T-helper 9 cell (primary cell): ENCODE measurements around the gene RNF181.
"Not testable (repeated sequence)": the region's sequence is repeated elsewhere in the genome, so short reads cannot be mapped to it uniquely, and the experiment has no call there.

Experiments used
- DNase-seq: peaks from one replicate; pipeline ENCODE4 v3.0.0-alpha.2; 2020

Gene RNF181

DNA sequence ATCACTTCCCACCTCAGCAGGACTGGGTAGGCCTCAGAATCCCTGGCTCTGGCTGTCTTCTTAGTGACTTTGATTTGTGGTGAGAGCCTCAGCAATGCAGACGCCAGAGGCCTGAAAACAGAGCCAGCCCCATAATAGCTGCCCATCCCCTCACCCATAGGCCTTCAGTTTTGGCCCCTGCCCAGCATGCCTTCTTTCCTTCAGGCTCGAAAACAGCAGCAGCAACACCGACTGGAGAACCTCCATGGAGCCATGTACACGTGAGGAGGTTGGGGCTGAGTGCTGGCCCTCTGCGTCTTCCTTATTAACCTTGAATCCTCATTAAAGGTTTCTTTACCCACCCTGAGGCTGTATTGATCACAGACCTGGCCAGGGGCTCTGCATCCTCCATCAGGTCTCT, 1.7 kb downstream of the RNF181 start:
- no peak for DNase-seq

DNA sequence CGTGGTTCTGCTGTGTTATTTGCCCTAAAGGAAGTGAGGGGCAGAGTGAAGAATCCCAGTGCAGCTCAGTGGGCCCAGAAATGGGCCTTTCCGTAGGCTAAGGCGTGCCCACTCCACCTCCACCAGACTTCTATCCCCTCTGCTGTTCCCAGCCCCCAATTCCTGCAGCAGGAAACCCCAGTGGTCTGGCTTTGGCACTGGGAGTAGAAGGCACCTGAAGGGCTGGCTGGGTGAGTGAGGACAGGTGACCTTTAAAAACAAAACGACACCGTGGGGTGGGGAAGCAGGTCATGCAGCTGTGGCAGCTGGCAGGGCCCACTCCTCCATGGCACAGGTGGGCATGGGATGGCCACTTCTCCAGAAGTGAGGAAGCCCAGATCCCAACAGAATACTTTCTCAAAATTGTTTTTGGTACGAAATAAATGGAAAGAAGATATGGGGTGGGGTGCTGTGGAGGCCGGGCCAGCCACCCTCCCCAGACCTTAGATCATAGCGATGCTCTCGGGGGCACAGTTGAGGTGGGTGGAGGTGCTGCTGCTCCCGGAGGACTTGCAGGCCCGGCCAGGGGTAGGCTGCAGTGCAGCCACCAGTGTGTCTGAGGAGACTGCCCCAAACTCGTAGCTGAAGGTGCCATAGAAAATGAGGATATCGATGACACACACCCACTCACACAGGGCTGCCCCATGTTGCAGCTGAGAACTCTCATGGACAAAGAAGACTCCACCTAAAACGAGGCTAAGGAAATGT, 3.2 kb downstream of the RNF181 start:
- DNase-seq = no peak

DNA sequence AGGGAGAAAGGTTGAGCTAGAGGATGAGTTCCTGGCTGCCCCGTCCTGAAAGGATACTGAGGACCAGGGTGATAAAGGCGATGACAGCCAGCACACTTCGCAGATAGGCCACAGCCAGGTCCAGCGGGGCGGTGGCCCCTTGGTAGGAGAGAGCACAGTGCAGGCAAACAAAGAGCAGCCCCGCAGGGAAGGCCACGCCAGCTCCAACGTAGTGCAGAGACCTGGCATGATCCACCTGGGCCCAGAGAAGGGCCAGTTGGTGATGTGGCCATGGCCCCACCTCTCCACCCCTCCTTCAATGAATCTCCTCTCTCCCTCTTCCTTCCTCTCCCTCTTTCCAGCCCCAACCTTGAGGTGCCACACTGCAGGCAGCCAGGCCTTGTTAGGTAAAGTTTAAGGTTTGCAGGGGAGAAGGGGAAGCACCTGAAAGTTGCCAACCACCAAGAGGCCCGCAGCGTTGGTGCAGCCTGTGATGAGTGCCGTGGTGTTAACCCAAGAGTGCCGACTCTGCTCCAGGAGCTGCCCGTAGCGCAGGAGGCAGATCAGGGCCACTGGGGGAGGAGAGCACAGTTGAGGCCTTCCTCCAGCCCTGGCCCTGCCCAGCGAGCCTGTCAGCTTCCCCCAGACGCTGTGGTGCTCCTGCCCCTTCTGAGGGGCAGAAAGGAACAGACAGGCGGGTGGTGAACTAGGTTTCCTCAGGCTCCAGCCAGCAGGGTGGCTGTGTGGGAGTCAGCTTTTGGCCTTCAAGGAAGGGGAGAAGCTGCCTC, 4.1 kb downstream of the RNF181 start:
- DNase-seq = no peak

DNA sequence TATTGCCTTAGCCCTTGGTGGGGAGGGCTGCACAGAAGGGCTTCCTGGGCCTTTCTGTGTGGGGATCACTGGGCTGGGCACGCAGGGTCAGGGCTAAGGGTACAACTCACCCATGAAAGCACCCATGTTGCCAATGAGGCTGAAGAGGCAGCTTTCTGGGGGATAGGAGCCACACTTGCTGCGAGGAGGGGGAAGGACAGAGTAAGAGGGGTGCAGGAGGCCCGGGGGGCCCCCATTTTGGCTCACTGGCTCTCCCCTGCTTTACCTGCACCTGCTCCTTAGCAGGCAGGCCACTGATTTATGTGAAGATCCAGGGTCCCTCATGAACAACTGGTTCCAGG, 4.7 kb downstream of the RNF181 start:
- DNase-seq = no peak

DNA sequence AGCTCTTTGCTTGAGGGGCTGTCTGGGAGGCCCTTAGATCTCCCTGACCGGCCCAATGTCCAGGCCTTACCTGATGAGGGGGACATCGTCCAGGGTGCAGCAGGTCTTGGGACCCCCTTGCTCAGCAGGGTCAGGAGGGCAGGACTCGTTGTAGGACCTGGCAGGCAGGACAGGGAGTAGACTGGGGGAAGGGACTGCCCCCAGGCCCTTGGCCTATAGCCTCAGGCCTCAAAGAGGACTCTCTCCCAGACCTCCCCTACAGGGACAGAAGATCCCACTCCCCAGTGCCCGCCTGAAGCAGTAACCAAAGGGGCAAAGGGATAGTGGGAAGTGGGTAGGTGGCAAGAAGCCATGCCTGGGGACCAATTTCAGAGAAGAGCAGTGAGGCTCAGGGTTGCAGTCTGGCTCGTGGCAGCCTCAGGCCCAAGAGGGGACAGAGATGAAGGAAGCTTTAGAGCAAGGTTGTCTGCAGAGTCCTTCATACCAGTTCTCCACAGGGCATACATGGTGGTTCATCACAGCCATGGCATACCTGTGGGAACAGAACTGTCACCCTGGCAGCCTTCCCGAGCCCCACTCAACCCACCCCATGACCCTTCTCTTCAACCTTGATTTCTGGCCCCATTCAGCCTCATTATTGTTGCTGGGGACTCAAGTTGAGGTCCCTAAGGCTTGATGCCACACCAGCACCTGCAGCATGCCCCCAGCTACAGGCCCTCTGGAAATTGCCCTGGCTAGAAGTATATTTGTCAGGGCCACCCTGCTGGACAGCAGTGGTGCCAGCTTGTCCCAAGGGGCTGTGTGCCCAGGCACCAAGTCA, 5.6 kb downstream of the RNF181 start:
- DNase-seq = no peak

DNA sequence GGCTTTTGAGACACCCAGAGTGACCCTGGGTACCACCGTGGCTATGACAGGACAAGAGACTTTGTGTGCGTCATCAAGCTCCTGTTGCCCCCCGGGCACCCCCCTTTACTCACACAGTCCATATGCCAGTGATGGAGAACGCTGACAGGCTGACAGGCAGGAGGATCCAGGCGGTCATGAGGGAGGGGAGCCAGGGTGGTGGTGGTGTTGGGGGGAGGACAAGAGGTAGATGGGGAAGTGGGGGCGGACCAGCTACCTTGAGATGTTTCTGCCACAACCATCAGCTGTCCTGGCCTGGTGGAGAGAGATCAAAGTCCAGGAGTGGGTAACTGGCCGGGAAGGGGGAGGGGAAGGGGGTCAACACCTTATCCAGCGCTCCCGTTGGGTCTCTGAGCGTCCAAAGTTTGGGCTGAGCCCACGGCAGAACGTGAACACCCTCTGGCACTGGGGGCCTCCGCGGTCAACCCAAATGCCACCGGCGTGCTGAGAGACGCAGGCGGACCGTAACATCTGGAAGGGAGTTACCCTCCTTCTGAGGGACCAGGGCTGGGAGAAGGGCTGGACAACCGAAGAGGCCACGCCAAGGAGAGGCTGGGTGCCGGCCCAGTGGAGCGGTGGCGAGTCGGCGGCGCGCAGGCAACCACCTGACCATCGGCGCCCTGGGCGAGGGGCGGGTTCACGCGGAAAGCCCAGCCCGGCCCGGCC, 6.4 kb downstream of the RNF181 start:
- DNase-seq = no peak

DNA sequence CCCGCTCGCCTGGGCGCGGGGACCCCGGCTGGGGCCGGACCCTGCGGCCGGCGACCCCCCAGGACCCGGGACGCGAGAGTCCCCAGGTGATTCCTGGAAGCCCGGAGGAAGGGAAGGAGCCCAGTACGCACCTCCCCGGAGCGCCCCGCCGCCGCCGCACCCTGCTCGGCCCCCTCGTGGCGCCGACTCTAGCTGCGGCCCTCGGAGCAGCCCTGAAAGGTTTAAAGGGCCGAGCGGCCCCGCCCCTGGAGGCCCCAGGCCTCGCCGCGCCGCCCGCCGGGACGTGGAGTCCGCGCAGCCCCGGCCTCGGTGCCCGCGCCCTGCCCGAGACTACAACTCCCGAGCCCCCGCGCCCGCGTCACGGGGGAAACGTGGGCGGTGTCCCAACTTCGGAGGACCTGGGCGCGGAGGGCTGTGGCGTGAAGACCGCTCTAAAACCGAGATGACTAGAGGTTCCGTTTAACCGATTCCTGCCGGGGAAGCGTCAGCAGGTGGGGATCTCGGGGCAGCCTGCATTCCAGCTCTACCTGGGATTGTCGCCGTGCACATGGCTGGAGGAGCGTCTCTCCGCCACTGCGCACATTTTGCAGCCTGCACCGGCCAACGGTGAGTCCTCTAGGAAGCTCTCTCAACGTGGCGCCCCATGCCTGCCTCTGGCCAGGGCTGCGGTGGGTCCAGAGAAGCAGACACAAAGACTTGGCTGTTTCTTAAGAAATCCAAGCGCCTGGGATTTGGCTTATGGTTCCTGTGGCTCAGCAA, 7.1 kb downstream of the RNF181 start, which contains the start of gene TMEM150A:
Gene TMEM150A, minus strand, starts transcription at position 223 of the 759 bp plus-strand sequence. CDS start 750 bp downstream, outside the sequence.
- DNase-seq = peak; percentile 78

DNA sequence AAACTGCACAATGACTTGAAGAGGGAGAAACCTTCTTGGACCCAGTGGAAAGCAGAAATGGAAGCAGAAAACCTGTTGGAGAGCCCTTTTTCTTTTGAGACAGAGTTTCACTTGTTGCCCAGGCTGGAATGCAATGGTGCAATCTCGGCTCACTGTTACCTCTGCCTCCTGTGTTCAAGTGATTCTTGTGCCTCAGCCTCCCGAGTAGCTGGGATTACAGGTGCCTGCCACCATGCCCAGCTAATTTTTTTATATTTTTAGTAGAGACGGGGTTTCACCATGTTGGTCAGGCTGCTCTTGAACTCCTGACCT, 8.5 kb downstream of the RNF181 start:
- not testable (repeated sequence) for DNase-seq

DNA sequence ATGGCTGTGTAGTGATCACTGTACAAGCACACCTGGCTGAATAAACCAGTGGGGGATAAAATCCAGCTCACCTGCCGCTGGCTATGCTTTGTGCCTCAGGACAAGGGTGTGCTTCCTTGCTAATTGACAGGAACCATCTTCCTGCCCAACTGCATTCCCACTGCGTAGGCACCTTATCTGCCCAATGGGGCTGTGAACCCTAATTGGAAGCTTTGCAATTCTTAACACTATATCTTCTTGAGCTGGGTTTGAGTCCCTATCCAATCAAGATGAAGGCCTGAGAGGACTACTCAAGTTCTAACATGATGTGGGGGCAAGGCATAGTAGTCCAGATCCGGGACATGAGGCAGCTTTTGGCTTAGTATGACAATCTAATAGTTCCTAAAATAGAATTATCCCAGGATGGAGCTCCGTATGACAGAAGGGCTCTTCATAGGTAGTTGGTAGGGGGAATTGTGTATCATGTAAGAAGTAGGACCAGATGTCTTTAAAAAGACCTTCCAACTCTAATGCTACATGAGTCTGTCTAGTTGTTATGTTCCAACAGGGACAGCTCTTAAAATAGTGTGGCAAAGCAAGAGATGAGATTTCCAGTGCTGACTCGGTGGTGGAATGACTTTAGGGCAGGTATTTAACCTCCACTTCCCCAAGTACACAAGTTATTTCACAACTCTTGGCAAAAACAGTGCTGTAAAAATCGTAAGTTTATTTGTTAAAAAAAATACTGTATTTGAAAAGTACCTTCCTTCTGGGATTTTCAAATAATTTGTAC, 9.2 kb downstream of the RNF181 start:
- DNase-seq = no peak

DNA sequence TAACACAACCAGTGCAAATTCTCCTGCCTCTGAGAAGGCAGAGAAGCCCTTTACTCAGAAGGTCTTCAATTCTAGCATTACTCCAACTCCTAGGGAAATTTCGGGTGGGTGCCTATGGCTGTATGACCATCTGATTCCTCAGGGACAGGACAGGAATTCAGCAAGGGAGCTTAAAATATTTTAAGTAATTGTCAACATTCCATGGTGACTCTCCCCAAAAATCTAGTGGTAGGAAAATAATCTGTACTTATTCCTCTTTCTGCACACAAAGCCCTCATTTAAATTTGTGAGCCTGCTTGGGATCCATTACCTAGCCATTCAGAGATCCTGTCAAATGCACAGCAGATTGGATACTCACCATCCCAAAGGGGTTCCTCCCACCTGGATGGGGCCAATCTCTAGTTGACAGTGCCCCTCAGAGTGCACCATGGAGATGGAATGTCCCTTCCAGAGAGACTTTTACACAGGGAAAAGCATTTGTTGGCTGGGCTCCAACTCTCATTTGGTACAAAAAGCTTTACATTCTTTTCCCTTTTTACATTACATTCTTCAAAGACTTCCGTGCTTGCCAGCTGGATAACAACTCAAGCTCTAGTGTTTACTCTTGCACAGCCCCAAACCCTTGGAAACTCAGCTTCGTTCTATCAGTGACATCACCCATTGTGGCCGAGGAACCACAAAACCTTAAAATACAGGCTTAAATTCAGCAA, 10.0 kb downstream of the RNF181 start:
- DNase-seq = no peak

DNA sequence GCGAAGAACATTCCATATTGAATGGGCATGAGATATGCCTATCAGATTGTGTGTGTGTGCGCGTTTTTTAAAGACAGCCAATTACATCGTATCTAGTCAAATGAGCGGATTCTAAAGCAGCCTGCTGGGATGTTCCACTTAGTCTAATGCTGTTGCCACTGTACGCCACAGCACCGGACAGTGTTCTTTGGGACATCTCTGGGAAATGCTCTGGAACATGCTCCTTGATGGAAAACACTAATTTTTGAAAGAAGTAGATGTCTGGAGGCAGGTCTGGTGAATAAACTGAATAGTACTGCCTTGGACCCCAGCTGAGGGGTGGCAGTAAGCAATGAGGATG, 10.5 kb downstream of the RNF181 start:
- no peak for DNase-seq

DNA sequence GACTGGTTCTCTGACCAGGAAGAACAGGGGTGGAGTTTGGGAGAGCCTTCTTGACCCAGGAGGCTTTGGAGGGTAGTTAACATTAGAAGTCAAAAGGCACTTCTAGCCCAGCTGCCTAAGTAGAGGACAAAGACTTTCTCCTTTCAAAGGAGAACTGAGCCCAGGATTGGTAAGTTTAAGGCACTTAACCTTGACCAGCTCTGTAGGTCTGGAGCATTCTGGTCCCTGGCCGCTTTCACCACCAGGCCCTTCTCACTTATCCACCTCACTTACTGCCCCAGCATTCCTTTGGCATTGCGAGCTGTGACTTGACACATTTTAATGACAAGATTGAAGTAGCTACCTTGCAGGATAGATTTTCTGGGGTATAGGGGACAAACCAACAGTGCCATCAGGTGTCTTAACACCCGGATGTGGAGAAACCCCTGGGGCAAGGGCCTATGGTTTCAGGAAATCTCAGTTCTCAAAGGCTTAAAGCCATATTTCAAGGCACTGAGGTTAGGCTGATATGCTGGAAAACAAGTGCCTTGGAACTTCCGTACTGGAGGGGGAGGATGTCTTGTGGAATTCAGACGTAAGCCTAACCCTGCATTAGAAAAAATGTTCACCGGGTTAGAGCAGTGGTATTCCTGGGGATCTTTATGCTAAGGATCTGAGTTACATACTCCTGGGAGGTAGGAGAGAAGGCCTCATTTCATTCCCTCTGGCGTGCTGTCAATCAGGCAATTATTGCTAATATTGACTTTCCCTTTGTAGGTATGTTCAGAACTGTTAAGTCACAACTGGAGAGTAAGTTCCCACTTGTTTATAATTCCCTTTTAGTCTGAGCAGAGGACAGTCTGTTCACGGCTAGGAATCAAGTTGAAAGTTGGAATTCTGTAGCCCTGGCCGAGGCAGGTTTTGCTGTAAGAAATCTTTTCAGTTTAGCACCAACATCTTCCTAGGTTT, 12.0 kb downstream of the RNF181 start:
- DNase-seq = no peak

DNA sequence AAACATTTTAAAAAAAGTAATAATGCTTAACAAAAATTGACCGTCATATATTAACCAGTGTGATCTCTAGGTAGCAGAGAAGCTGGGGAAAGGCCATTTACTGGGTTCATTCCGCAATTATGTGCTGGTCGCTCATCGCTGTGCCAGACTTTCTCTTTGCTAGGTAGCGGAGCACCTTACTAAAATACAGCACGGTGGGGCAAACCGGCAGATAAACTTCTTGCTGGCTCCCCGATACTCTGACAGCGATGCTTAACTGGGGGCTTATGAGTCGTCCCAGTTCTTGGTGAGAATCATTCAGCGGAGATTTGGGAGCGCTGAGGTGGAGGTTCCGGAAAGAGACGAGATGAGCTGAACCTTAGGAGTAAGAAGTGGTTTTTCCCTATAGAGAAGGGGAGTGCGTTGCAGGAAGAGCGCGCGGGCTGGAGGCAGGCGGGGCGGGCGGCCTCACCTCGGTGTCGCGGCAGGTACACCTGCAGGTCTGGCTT, 15.7 kb downstream of the RNF181 start:
- DNase-seq = no peak

DNA sequence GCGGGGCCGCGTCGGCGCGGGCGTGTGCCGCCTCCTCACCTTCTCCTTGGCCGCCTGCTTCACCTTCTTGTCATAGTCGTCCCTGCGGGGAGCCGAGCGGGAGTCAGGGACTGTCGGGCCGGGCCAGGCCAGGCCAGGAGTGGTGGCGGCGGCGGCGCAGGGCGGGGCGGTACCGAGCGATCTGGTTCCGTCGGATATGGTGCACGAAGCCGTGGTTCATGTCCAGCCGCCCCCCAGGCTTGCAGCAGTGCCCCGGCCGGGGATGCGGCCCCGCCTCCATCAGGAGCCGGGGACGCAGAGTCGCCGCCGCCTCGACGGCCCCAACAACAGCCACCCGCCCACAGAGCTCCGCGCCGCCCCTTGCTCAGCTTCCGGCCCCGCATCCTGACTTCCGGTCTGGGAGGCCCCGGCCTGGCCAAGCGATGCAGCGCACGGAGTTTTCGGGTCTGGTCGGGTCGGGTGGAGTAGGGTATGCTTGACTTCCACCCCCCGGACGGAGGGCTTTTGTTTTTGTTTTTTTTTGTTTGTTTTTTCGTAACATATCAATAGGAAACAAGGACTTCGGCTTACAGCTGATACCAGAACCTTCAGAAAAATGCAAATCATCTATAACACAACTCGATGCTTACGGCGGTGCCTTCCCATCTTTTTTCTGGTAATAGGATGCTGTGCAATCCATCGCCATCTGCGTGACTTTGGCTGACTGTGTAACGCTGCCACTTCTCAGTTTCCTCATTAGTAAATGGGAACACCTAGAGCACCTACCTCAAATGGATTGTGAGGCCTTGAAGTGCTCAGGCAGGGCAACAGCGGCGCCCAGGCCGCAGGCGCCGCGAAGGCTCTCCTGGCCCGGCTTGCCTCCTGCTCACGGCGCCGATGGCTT, 16.4 kb downstream of the RNF181 start, which contains the start of gene C2orf68:
Gene C2orf68, minus strand, starts transcription at position 362 of the 883 bp plus-strand sequence. Its CDS starts 82 bp downstream, at position 280.
- DNase-seq = peak; percentile 79

DNA sequence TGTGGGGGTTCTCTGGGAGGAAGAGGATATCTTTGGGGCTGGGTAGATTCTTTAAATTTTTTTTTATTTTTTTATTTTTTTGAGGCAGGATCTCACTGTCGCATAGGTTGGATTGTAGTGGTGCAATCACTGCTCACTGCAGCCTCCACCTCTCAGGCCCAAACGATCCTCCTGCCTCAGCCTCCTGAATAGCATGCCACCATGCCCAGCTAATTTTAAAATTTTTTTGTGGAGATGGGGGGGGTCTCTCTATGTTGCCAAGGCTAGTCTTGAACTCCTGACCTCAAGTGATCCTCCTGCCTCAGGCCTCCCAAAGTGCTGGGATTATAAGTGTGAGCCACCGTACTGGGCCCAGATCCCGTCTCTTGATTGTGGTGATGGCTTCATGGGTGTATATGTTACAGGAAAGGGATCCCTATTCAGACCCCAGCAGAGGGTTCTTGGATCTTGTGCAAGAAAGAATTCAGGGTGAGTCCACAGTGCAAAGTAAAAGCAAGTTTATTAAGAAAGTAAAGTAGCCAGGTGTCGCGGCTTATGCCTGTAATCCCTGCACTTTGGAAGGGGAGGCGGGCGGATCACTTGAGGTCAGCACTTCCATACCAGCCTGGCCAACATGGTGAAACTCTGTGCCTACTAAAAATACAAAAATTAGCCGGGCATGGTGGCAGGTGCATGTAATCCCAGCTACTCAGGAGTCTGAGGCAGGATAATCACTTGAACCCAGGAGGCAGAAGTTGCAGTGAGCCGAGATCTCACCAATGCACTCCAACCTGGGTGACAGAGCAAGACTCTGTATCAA, 18.4 kb downstream of the RNF181 start:
- no peak for DNase-seq

DNA sequence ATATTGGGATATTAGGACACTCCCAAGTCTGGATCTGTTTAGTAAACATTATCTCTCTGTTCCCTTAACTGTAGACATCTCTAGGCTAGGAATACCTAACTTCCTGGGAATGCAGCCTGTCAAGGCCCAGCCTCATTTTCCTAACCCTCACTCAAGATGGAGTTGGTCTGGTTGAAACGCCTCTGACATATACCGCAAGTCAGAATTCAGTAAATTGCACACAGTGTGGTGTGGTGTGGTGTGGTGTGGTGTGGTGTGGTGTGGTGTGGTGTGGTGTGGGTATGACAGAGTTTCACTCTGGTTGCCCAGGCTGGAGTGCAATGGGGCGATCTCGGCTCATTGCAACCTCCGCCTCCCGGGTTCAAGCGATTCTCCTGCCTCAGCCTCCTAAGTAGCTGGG, 19.2 kb downstream of the RNF181 start:
- not testable (repeated sequence) for DNase-seq

DNA sequence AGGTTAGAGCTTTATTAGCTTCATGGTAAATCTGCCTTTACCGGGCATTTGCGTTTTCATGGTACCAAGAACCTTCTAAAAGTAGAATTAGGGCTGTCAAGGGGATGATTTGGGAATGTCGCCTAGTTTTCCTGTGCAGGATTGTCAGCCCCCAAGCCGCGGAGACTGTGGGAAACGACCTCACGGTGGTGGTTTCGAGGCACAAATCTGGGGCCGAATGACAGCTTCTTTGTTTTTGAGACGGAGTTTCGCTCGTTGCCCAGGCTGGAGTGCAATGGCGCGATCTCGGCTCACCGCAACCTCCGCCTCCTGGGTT, 19.8 kb downstream of the RNF181 start:
- DNase-seq = no peak

DNA sequence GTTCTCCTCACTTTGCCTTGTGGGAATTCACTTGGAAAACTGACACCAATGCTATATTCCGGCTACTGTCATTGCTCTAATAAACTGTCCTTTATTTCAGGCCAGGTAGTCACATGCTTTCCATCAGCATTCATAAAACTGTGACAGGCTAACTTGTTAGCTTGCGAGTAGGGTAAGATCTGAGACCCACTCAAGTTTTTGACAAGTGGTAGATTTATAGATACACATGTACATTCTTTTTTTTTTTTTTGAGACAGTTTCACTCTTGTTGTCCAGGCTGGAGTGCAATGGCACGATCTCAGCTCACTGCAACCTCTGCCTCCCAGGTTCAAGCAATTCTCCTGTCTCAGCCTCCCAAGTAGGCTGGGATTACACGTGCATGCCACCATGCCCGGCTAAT, 22.2 kb downstream of the RNF181 start:
- DNase-seq = not testable (repeated sequence)
